Cardiac septum (tissue), 1 donor: ENCODE measurements around the gene OR6C75. TPM values are rescaled to one million over a fixed set of nuclear protein-coding genes. Genes with fewer than 3 reads are reported as not detected.
"Not testable (repeated sequence)": the region's sequence is repeated elsewhere in the genome, so short reads cannot be mapped to it uniquely, and the experiment has no call there.

Source experiments
- DNase-seq: peaks from one replicate; pipeline ENCODE4 v3.0.0-alpha.2; 2020; ENCODE audit warnings: low spot score
- intact Hi-C: fragments of 100-400 bp; cut with DNase I; formaldehyde crosslinking; loops from one replicate; pipeline ENCODE4 v1.14.0; 2022
- long read RNA-seq: library from polyadenylated mRNA; unstranded; transcript quantifications from one replicate; pipeline ENCODE4 v2.0.0, GENCODE V29; 2021
- total RNA-seq: library from RNA; stranded (reverse); fragmentation: NEBNext Ultra II Directional; extraction: Animal tissue kit (Norgen Biotek cat#: 25700); gene quantifications from one replicate; pipeline ENCODE4 v1.2.1, GENCODE V29; 2021
- donor health status: DM: no; HTN: no; CAD: no.

OR6C75 gene
- not detected for total RNA-seq
- long read RNA-seq = 0 reads

DNA sequence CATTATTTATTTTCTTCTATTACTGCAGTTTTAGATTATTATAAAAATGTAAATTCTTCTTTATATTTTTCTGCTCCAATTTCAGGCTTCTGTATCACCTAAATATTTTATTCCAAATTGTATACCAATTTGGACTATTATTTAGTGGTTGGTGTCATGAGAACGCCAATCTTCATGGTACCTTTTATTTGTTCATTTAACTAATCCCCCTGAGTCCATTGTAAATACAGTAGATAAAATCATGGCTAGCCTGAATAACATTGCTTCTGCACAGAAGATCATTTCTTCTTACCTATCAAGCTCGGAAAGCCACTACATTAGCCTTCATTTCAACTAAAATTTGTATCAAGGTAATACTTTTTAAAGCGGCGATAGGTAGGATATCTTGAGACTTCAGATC is at the start of gene OR6C75:
Gene OR6C75 (plus strand): TSS at position 301 of the 400 bp plus-strand sequence. CDS start 2,136 bp downstream, outside the sequence.
- intact Hi-C loops = no loop called here
- DNase-seq = no peak

DNA sequence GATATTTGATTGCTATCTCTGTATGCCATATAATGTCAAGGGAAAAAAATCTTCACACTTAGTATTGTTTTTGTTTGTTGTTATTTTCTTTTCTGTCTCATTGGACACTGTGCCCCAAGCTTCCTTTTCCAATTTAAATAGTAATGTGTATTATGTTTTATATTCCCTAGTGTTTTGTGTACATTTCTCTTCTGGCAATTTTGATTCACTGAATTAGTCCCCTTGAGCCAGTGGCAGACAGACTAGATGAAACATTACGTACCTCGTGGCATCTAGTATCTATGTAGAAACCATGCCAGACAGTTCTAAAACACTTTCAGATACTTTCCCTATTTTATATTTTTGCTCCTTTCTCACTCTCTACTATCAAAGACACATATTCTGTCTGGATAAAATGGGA is 48.7 kb upstream of the OR6C75 start, which contains the start of gene OR6C1:
Gene OR6C1 (plus strand): TSS at position 301 of the 400 bp plus-strand sequence. CDS start 6,257 bp downstream, outside the sequence.
- no peak for DNase-seq

DNA sequence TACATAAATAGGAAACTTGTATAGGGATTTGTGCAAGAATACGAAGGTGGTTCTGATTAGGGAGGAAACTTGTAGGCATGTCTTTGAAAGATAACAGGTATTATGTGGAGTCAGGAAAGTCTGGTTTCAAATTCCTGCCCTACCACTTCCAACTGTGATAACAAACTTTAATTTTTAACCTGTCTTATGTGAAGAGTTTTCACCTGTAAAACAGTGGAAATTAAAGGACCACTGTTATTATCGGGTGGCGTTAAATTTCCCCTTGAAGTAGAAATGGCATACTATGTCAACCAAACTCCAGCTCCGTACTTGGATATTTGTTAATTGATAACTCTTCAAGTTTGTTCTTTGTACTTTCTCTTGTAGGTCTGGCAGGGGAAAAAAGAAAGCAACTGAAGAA is 42.6 kb upstream of the OR6C75 start:
- DNase-seq = no peak
- intact Hi-C loops = no loop called here

More for the DNA sequence above, 48.7 kb upstream of the OR6C75 start, which contains the start of gene OR6C1:
- intact Hi-C loops = no loop called here

GRCh38 chr12:55325801-55326200 is 37.0 kb upstream of the OR6C75 start:
- DNase-seq, intact Hi-C loops: not testable (repeated sequence)

GRCh38 chr12:55330446-55330845 is 32.3 kb upstream of the OR6C75 start, which contains the start of gene OR6C3:
OR6C3 (plus strand) TSS chr12:55330746; CDS start chr12:55331701, 955 bp downstream.
- intact Hi-C loops = no loop called here
- DNase-seq = no peak

- DNase-seq = no peak
- intact Hi-C loops = no loop called here
Observed at GRCh38 chr12:55336002-55336401, 26.8 kb upstream of the OR6C75 start.

- DNase-seq, intact Hi-C loops: not testable (repeated sequence)
Observed at GRCh38 chr12:55355338-55355737, 7.4 kb upstream of the OR6C75 start.

- intact Hi-C loops = no loop called here
- no peak for DNase-seq
Observed at GRCh38 chr12:55365086-55365485, 2.3 kb downstream of the OR6C75 start.

GRCh38 chr12:55372521-55372920 is 9.7 kb downstream of the OR6C75 start:
- no peak for DNase-seq
- intact Hi-C loops = no loop called here

DNA sequence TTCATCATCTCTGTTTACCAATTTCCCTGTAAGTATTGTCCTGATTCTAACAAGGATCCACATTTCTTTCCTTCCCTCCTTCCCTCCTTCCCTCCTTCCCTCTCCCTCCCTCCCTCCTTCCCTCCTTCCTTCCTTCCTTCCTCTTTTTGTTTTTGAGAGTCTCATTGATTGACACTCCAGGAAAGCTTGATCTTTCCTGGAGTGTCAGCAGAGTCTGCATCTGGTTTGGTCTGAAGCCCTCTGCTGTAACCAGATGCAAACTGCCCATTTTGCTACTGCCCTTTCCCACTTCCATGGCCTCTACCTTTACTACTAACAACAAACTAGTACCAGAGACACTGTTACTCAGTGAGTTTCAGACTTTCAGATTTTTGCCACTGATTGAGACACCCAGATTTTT is 23.1 kb downstream of the OR6C75 start:
- intact Hi-C loops = no loop called here
- DNase-seq = no peak

- no peak for DNase-seq
- intact Hi-C loops = no loop called here
Observed at GRCh38 chr12:55392032-55392795, 29.4 kb downstream of the OR6C75 start.

DNA sequence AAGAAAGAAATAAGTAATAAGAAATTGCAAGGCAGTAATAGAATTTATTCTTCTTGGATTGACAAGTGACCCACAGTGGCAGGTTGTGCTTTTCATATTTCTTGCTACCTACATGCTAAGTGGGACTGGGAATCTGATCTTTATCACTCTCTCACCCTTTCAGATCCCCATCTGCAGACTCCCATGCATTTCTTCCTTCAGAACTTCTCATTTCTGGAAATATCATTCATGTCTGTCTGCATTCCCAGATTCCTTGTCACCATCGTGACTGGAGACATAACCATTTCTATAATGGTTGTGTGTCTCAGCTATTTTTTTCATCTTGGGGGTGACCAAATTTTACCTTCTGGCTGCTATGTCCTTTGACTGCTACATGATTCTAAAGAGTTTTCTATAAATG is 33.6 kb downstream of the OR6C75 start:
- intact Hi-C loops = no loop called here

DNA sequence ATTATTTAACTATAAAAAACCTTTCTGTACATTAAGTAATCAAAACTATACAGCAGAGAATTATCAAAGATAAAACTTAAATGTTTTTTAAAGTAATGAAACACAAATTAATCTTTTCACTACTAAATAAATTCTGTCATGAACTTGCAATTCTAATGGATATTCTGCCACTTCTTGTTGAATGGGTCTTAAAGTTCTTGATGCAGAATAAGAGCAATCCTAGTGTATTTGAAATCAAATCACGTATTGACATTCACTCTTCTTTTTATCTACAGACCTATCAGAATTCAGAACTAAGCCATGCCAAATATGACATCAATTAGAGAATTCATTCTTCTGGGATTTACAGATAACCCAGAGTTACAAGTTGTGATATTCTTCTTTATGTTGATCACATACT is 37.5 kb downstream of the OR6C75 start, which contains the start of gene OR6C65:
Gene OR6C65 (plus strand): TSS at position 301 of the 400 bp plus-strand sequence. CDS start 0 bp downstream, at position 301.
- intact Hi-C loops = no loop called here
- DNase-seq = no peak

More for the DNA sequence above, 33.6 kb downstream of the OR6C75 start:
- no peak for DNase-seq

DNA sequence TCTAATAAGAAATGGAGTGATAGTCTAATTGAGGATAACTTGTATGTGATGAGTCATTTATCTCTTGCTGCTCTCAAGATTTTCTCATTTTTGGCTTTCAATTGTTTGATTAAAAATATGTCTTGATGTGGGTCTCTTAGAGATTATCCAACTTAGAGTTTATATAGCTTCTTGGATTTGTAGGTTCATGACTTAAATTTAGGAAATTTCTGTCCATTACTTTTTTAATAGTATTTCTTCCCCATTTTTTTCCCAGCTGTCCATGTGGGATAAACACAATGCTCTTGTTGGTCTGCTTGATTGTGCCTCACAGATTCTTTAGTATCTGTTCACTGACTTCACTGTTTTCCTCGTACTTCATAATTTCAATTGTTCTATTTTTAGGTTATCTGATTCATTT is 45.1 kb downstream of the OR6C75 start:
- intact Hi-C loops = no loop called here

DNA sequence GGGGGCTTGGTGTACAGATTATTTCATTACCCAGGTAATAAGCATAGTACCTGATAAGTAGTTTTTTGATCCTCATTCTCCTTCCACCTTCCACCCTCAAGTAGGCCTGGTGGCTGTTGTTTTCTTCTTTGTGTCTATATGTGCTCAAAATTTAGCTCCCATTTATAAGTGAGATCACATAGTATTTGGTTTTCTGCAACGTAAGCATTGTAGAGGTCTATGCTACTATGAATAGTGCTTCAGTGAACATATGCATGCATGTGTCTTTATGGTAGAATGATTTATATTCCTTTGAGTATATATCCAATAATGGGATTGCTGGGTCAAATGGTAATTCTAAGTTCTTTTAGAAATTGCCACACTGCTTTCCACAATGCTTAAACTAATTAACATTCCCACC is 46.4 kb downstream of the OR6C75 start:
- intact Hi-C loops, DNase-seq: not testable (repeated sequence)

More for the DNA sequence above, 45.1 kb downstream of the OR6C75 start:
- no peak for DNase-seq

DNA sequence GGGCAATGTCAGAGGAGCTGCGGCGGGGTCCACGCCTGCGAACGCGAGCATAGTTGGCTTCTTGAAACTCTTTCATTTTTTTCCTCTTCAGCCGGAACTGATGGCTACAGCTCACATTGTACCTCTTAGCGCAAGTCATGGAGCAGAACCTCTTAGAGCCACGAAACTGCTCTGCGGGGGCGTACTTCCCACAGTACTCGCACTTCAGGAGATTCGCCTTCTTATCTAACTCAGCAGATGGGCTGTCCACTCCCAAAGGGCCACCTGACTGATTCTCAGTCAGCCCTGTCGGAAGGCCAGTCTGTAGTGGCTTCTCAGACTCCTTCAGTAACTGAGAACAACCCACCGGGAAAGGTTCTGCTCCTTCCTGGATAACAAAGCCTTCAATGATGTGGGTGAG is 49.4 kb downstream of the OR6C75 start:
- intact Hi-C loops, DNase-seq: not testable (repeated sequence)

DNA sequence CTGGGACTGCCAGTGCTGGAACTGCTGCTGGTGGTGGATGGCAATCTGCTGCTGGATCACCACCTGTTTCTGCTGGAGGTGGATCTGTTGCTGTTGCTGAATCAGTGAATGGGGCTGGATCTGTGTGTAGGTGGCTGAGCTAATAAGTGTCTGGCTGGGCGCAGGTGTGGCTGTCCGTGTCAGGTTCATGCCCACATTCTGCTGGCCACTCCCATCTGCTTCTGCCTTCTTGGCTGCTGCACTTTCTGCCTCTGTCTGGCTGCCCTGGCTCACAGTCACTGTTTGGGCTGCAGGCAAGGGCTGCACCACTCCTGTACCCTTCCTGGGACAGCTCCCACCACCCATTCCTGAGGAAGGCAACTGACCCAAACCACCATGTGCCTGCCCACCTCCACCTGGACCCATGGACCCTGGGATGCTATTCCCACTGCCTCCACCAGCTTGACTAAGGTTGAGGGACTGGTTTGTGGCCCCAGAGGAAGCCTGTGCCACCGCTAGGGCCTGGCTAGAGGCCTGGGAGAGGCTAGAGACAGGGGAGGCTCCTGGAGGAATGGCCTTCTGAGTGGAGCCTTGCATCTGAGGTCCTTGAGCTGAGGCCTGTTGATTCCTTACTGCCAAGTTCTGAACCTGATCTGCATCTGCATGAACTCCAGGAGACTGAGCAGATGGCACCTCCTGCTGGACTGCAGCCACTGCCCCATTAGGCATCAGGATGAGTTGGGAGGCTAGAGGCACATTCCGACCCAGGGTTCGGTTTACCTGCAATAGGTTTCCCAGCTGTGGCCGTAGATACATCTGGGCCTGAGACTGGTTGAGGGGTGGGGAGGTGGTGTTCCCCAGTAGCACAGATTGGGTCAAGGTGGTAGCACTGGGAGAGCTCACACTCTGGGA is 51.0 kb downstream of the OR6C75 start:
- DNase-seq, intact Hi-C loops: not testable (repeated sequence)

GRCh38 chr12:55414396-55414823 is 51.6 kb downstream of the OR6C75 start:
- intact Hi-C loops = not testable (repeated sequence)

DNA sequence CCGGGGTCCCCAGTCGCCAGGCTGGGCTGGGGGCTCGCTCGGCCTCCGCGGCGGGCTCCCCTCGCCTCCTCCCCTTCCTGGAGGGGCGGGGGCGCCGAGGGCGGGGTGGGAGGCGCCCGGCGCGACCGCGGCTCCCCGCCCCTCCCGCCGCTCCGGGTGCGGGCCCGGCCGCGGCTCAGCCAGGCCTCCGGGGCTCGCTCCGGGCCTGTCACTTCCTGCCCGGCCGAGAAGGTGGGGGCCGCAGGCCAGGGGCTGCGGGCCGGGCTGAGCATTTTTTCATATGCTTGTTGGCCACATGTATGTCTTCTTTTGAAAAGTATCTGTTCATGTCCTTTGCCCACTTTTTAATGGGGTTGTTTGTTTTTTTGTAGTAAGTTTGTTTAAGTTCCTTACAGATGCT is 52.1 kb downstream of the OR6C75 start:
- intact Hi-C loops, DNase-seq: not testable (repeated sequence)

More at GRCh38 chr12:55414396-55414823, 51.6 kb downstream of the OR6C75 start:
- DNase-seq = not testable (repeated sequence)

DNA sequence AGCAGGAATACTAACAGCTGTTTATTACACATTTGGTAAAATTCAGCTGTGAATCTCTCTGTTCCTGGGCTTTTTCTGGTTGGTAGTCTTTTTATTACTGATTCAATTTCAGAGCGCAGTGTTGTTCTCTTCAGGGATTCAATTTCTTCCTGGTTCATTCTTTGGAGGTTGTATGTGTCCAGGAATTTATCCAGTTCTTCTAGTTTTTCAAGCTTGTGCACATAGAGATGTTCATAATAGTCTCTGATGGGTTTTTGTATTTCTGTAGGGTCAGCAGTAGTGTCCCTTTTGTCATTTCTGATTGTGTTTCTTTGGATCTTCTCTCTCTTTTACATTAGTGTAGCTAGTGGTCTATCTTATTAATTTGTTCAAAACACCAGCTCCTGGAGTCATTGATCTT is 54.2 kb downstream of the OR6C75 start:
- no peak for DNase-seq
- intact Hi-C loops = no loop called here
